Skeletal muscle cell (primary cell): Measurements from ENCODE around the gene SH3TC2.

Source experiments
- DNase-seq: peaks from one replicate; pipeline ENCODE4 v3.0.0-alpha.2; 2010; ENCODE audit warnings: low read depth
- H3K4me3 ChIP-seq: 2 replicates; pipeline ENCODE4 v1.5.1; 2011; ENCODE audit warnings: low read depth, mild to moderate bottlenecking, control low read depth, low read length, moderate library complexity

SH3TC2 gene

GRCh38 chr5:148980731-148981130, 82.1 kb downstream of the SH3TC2 start:
- no peak overlapping the region for H3K4me3 ChIP-seq
- DNase-seq = no peak

GRCh38 chr5:148979083-148979723, 83.7 kb downstream of the SH3TC2 start:
- no peak overlapping the region for H3K4me3 ChIP-seq
- DNase-seq = no peak

GRCh38 chr5:148978370-148979082, 84.3 kb downstream of the SH3TC2 start:
- no peak for DNase-seq
- H3K4me3 ChIP-seq = no peak overlapping the region

- peak; percentile 84 for DNase-seq
- H3K4me3 ChIP-seq = no peak overlapping the region
These were observed 86.1 kb downstream of the SH3TC2 start for GRCh38 chr5:148976569-148977381.

- DNase-seq = no peak
- no peak overlapping the region for H3K4me3 ChIP-seq
These were observed 88.1 kb downstream of the SH3TC2 start for GRCh38 chr5:148974642-148975327.

DNA sequence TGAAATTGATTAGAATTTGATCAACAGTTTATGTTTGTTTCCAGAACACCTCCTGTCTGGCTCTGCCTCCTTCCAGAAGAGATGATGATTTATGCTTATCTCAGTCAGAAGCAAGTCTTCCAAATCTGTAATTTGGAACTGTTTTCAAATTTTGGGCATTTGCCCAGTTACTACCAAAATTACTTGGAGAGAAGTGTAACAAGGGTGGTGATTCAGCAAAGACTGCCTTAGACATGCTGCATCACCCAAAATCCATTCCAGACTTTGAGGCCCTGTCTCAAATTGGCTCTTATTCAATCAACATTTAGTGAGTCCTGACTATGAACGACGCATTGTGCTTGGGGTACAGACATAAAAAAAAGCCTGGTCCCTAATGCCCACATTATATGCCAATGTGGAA, 89.4 kb downstream of the SH3TC2 start:
- no peak overlapping the region for H3K4me3 ChIP-seq
- DNase-seq = no peak

DNA sequence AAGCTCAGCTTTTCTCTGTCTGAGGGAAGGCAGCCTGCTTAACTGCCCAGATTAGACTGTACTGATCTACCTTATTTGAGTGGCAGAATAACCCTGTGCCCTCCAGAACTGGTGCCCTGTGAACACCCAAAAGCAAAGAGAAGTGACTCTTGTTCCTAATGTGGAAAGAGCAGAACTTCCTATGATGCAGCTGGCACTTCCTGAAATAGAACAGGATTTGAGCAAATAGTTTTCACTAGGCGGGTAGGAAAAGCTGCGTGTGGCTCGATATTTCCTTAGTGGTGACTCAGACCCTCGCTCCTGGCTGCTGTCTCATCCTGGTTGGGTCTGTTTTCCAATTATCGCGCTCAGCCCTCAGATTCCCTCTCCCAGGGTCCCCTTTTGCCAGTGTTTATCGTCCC, 89.9 kb downstream of the SH3TC2 start:
- H3K4me3 ChIP-seq = no peak overlapping the region
- DNase-seq = peak; percentile 71

DNA sequence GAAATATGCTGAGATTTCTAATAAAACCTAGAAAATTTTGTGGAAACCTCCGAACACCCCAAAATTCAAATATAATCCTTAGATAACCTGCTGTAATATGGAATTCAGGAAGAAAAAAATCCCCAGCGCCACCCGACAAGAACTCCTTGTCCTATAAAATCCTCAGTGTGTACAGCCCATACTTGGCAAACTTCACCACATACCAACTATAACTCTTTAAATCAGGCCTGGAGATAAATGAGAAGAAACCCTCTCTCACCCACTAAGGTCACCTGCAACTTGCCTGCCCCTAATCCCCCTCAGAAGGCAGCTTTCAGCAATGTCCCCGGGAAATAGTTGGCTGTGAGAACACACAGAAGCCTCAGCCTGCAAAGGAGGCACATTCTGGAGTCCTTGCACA, 90.5 kb downstream of the SH3TC2 start:
- no peak overlapping the region for H3K4me3 ChIP-seq
- no peak for DNase-seq

GRCh38 chr5:148970876-148971275, 92.0 kb downstream of the SH3TC2 start:
- no peak for DNase-seq
- no peak overlapping the region for H3K4me3 ChIP-seq

GRCh38 chr5:148970228-148970627, 92.6 kb downstream of the SH3TC2 start:
- no peak overlapping the region for H3K4me3 ChIP-seq
- DNase-seq = no peak

GRCh38 chr5:148969291-148969690, 93.6 kb downstream of the SH3TC2 start:
- no peak for DNase-seq
- no peak overlapping the region for H3K4me3 ChIP-seq

DNA sequence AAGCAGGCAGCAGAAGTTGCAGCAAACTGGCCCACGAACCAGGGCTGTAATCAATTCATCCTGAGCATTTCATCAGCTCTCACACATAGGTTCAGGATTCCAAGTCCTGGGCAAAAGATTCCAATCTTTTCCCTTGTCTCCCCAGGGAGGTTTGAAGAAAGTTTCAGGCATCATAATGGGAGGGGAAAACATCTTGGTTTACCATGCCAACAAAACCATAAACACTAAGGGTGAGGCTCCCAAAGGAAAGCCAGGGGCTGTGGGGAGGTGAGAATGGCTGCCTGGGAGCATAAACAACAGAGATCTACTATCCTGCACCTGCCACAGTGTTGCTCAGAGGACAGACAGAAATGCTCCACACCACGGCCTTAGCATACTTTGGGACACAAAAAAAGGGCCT, 94.6 kb downstream of the SH3TC2 start:
- H3K4me3 ChIP-seq = no peak overlapping the region
- no peak for DNase-seq

- no peak overlapping the region for H3K4me3 ChIP-seq
- DNase-seq = no peak
These were observed 95.1 kb downstream of the SH3TC2 start for GRCh38 chr5:148967783-148968182.

- DNase-seq = no peak
- no peak overlapping the region for H3K4me3 ChIP-seq
These were observed 95.9 kb downstream of the SH3TC2 start for GRCh38 chr5:148966938-148967337.

GRCh38 chr5:148966348-148966747, 96.5 kb downstream of the SH3TC2 start:
- no peak for DNase-seq
- H3K4me3 ChIP-seq = no peak overlapping the region

DNA sequence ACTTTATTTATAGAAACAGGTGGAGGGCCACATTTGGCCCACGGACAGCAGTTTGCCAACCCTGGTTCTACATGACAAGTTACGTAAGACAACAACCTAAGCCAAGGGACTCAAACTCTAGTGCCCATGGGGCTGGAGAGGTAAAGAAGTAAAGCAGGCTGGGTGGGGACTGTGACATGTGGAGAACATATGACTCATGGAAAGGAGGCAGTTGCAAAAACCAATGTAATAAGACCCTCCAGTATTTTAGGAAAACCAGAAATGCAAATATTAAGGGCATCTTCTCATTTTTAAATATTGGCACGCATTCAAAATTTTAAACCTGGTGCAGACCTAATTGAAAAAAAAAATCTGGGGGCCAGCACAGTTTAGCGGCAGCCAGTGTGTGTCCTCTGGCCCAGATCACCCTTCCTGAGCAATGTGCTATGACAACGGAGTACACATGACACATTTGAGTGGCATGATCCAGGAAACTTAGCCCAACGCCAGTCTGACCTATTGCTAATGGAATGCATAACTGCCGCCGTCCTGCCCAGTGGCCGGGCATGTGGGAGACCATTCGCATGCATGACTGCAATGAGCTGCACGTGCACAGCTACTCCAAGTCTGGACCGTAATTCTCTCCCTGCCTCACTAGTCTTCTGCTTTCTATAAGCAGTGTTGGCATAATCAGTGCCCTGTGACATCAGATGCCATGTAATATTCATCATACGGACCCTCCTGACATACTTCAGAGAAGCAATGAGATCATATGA, 97.2 kb downstream of the SH3TC2 start:
- peak; percentile 91 for DNase-seq

DNA sequence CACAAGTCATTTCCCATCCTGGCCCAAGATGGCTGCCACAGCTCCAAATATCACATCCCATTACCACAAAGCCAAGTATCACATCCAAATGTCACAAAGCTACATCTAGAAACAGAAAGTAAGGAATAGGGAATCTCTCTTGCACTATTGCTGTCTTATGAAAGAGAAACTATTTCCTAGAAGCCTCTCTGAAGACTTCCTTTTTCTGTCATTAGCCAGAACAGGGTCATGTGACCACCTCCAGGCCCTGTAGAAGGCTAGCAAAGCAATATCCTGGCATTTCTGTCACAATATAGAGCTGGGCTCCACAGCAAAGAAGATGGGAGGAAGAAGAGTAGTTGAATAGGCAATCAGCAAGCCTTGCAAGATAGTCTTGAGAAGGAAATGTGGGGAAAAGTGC, 99.2 kb downstream of the SH3TC2 start:
- H3K4me3 ChIP-seq = no peak overlapping the region
- no peak for DNase-seq

More for the DNA sequence above, 97.2 kb downstream of the SH3TC2 start:
- no peak overlapping the region for H3K4me3 ChIP-seq

DNA sequence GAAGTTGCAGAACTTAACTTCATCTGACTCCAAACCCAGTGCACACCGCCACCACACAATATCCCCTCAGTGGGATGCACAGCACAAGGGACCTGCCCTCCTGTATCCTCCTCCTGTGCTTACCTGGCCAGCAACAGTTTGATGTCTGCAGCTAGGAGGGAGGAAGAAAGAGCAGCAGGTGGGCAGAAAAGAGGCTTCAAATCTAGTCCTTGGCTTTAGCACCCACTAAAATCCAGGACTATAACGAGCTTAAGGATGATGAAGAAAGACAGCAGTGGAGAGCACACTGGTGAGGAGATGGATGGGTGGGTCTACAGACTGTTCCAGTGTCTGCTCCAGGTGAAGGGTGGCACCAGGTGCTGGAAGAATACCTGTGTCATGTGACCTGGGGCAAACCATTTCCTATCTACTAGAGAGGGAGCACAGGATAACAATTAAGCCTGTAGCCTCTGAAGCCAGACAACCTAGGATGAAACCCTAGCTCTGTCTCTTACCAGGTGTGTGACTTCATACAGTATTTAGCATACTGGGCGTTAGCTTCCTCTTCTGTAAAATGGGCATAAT, 100.0 kb downstream of the SH3TC2 start:
- H3K4me3 ChIP-seq = no peak overlapping the region
- DNase-seq = no peak

DNA sequence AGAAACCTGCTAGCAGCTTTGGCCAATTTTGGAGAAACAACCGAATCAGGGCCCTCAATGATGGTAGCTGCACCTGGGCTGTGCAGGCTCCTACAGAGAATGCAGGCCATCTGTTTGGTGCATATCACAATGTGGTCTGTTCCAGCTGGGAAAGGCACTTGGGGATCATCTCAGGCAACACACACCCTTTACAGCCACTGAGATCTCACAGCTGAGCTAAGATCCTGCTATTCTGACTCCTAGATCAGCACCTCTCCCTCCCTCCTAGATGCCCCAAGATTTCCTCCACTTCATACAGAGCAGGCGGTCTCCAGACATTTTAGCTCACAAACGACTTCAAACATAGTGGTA, 100.7 kb downstream of the SH3TC2 start:
- H3K4me3 ChIP-seq = no peak overlapping the region
- no peak for DNase-seq
